ENCODE results near the gene TSKS.

- no peak for TF ChIP-seq CTCF (IDR thresholded peaks at IDR 0.05)
- TF ChIP-seq EP300 (IDR thresholded peaks at IDR 0.05) = no peak
- TF ChIP-seq POLR2A (IDR thresholded peaks at IDR 0.05) = no peak
These were observed 13.3 kb upstream of the TSKS start for GRCh38 chr19:49776371-49776764.

All from sigmoid colon (tissue), 4 donors.